RWPE2 (cell line): ENCODE measurements around the gene LYPD8.

Experiments
- ATAC-seq: fragments of 200-7000 bp; cut with Tn5 transposase; 3 replicates; pipeline ENCODE4 v1.9.1; 2021; ENCODE audit warnings: low read depth
- DNase-seq: peaks from one replicate; pipeline ENCODE4 v3.0.0-alpha.2; 2020; ENCODE audit warnings: low spot score
- H3K27ac ChIP-seq: fragments of 450-650 bp; 2 replicates; pipeline ENCODE4 v1.5.1; 2017; ENCODE audit warnings: mild to moderate bottlenecking; ENCODE audit not compliant: poor library complexity, severe bottlenecking
- H3K27me3 ChIP-seq: fragments of 250-450 bp; sonication (Bioruptor Pico); 2 replicates; pipeline ENCODE4 v1.5.1; 2021; ENCODE audit warnings: mild to moderate bottlenecking, moderate library complexity; ENCODE audit not compliant: insufficient read depth, poor library complexity, severe bottlenecking
- H3K36me3 ChIP-seq: fragments of 250-450 bp; sonication (Bioruptor Pico); 2 replicates; pipeline ENCODE4 v1.5.1; 2020; ENCODE audit warnings: low read depth, mild to moderate bottlenecking, moderate library complexity
- H3K4me1 ChIP-seq: fragments of 250-450 bp; sonication (Bioruptor Pico); 2 replicates; pipeline ENCODE4 v1.5.1; 2021; ENCODE audit warnings: mild to moderate bottlenecking, moderate library complexity; ENCODE audit not compliant: insufficient read depth, poor library complexity, severe bottlenecking
- H3K4me3 ChIP-seq: fragments of 250-450 bp; sonication (Bioruptor Pico); 2 replicates; pipeline ENCODE4 v1.5.1; 2021; ENCODE audit warnings: mild to moderate bottlenecking, moderate library complexity; ENCODE audit not compliant: severe bottlenecking
- H3K9me3 ChIP-seq: fragments of 250-450 bp; sonication (Bioruptor Pico); 2 replicates; pipeline ENCODE4 v1.5.1; 2021; ENCODE audit warnings: mild to moderate bottlenecking, moderate library complexity; ENCODE audit not compliant: severe bottlenecking
- CTCF ChIP-seq: fragments of 450-650 bp; IDR thresholded peaks from one replicate; pipeline ENCODE4 v1.5.1; 2017; ENCODE audit warnings: mild to moderate bottlenecking, moderate library complexity; ENCODE audit not compliant: poor library complexity, severe bottlenecking

LYPD8 gene

GRCh38 chr1:248695451-248696132, 60.0 kb downstream of the LYPD8 start:
- DNase-seq (no peak), ATAC-seq (no peak)
- H3K27me3 ChIP-seq: no peaks in the 10 kb centered on the region
- H3K9me3 ChIP-seq: no peaks in the 10 kb centered on the region
- no peak overlapping the region for H3K27ac ChIP-seq
- no peak for TF ChIP-seq CTCF
- no peak overlapping the region for H3K4me3 ChIP-seq
- no peaks in the 10 kb centered on the region for H3K36me3 ChIP-seq
- H3K4me1 ChIP-seq: no peaks in the 10 kb centered on the region

GRCh38 chr1:248691567-248692155, 63.9 kb downstream of the LYPD8 start:
- ATAC-seq (no peak), DNase-seq (no peak)
- H3K9me3 ChIP-seq: no peaks in the 10 kb centered on the region
- no peak for TF ChIP-seq CTCF
- no peaks in the 10 kb centered on the region for H3K27me3 ChIP-seq
- no peaks in the 10 kb centered on the region for H3K36me3 ChIP-seq
- no peak overlapping the region for H3K27ac ChIP-seq
- no peak overlapping the region for H3K4me3 ChIP-seq
- H3K4me1 ChIP-seq: no peaks in the 10 kb centered on the region
